K562 (cell line): Measurements from ENCODE around the gene HAPLN2. TPM values are rescaled to one million over a fixed set of nuclear protein-coding genes. Genes with fewer than 3 reads are reported as not detected.

Experiments
- BCL6 ChIP-seq: fragments of 250-450 bp; sonication (Bioruptor Pico); IDR thresholded peaks from 2 replicates; pipeline ENCODE4 v1.4.0; 2020
- HOXB6 ChIP-seq: fragments of 250-450 bp; sonication (Bioruptor Pico); IDR thresholded peaks from 2 replicates; pipeline ENCODE4 v1.5.1; 2022; ENCODE audit warnings: mild to moderate bottlenecking, borderline replicate concordance
- MTF1 ChIP-seq: fragments of 250-450 bp; sonication (Bioruptor Pico); IDR thresholded peaks from 2 replicates; pipeline ENCODE4 v1.9.0; 2021; ENCODE audit warnings: moderate library complexity, mild to moderate bottlenecking, inconsistent platforms, borderline replicate concordance
- PHB ChIP-seq: fragments of 250-450 bp; sonication (Bioruptor Pico); IDR thresholded peaks from 2 replicates; pipeline ENCODE4 v1.5.0; 2021
- PHF8 ChIP-seq: fragments of 200-600 bp; sonication (generic); IDR thresholded peaks from 2 replicates; pipeline ENCODE4 v1.6.1; 2012; ENCODE audit warnings: mixed run types, mild to moderate bottlenecking, inconsistent platforms, low read length, moderate library complexity, borderline replicate concordance
- PRDM10 ChIP-seq: fragments of 450-650 bp; IDR thresholded peaks from 2 replicates; pipeline ENCODE4 v1.6.1; 2018; ENCODE audit not compliant: partially characterized antibody
- RFX5 ChIP-seq: IDR thresholded peaks from 2 replicates; pipeline ENCODE4 v1.6.1; 2011; ENCODE audit warnings: low read depth, mild to moderate bottlenecking, improper control_type of control experiment, low read length
- SMARCA5 ChIP-seq: fragments of 450-650 bp; IDR thresholded peaks from 2 replicates; pipeline ENCODE4 v1.6.1; 2016
- SMARCC2 ChIP-seq: fragments of 450-650 bp; IDR thresholded peaks from 2 replicates; pipeline ENCODE4 v1.6.1; 2017; ENCODE audit warnings: antibody characterized with exemption, moderate library complexity, mild to moderate bottlenecking, low read depth
- SRSF9 ChIP-seq: fragments of 200-400 bp; formaldehyde crosslinking; IDR thresholded peaks from 2 replicates; pipeline ENCODE4 v1.6.1; 2017; ENCODE audit warnings: low read depth, low read length, borderline replicate concordance
- STAT5A ChIP-seq: IDR thresholded peaks from 2 replicates; pipeline ENCODE4 v1.6.1; 2012; ENCODE audit warnings: low read length, inconsistent platforms, borderline replicate concordance
- ZNF561 ChIP-seq: fragments of 450-650 bp; formaldehyde crosslinking; conservative IDR thresholded peaks from 2 replicates; pipeline ENCODE4 v1.4.0; 2020; ENCODE audit warnings: mild to moderate bottlenecking, moderate library complexity
- ZNF75A ChIP-seq: fragments of 450-650 bp; formaldehyde crosslinking; IDR thresholded peaks from 2 replicates; pipeline ENCODE4 v1.4.0; 2020; ENCODE audit warnings: mild to moderate bottlenecking
- ZNF780A ChIP-seq: fragments of 250-450 bp; sonication (Bioruptor Pico); IDR thresholded peaks from 2 replicates; pipeline ENCODE4 v1.5.0; 2021; ENCODE audit warnings: mild to moderate bottlenecking
- polyA plus RNA-seq, 8 experiments: library from polyadenylated mRNA; depleted of rRNA in 4 of 8; stranded (reverse) in 5 of 8; unstranded in 3 of 8; fragments of >200 nt; fragmentation: Nextera tagmentation in 2 of 8; fragmentation: Illumina TruSeq in 1 of 8; extraction: Ambion mirVana in 2 of 8; extraction: Trizol in 1 of 8; gene quantifications; 2 replicates each; pipeline versions ENCODE4 v1.2.1 to v1.2.3, GENCODE V29; 2011 to 2014; ENCODE audit warnings: inconsistent platforms in 1 of 8, missing spikeins in 1 of 8
- total RNA-seq, 7 experiments: library from RNA; depleted of rRNA in 6 of 7; stranded (reverse); fragments of >200 nt in 6 of 7; fragmentation: Illumina TruSeq in 2 of 7; extraction: Trizol in 2 of 7; gene quantifications; 2 replicates each; pipeline versions ENCODE4 v1.2.1 to v1.2.3, GENCODE V29; 2011 to 2021; ENCODE audit warnings: low replicate concordance in 1 of 7
- TF ChIP-seq, protein P1 (sequence below): fragments of 250-450 bp; sonication (Bioruptor Pico); IDR thresholded peaks from 2 replicates; pipeline ENCODE4 v1.8.0; 2021; ENCODE audit warnings: moderate library complexity, mild to moderate bottlenecking, inconsistent platforms
- TF ChIP-seq, protein P2 (sequence below): IDR thresholded peaks from 3 replicates; pipeline ENCODE4 v1.6.1; 2011; ENCODE audit warnings: borderline replicate concordance, mild to moderate bottlenecking; ENCODE audit not compliant: insufficient read length, insufficient read depth

HAPLN2 gene
- total and polyA plus RNA-seq, 9 of the 15 experiments (the other 6 are each of a cell fraction or from before 2014, with no cell fraction given): 0.14 to 5.2 (median 3.8) TPM; not detected in 4

- no peak for TF ChIP-seq PHB (CRISPR knock-in tag)
- no peak for TF ChIP-seq ZNF561
- no peak for TF ChIP-seq SMARCC2
- no peak for TF ChIP-seq HOXB6
- TF ChIP-seq, protein P1, sequence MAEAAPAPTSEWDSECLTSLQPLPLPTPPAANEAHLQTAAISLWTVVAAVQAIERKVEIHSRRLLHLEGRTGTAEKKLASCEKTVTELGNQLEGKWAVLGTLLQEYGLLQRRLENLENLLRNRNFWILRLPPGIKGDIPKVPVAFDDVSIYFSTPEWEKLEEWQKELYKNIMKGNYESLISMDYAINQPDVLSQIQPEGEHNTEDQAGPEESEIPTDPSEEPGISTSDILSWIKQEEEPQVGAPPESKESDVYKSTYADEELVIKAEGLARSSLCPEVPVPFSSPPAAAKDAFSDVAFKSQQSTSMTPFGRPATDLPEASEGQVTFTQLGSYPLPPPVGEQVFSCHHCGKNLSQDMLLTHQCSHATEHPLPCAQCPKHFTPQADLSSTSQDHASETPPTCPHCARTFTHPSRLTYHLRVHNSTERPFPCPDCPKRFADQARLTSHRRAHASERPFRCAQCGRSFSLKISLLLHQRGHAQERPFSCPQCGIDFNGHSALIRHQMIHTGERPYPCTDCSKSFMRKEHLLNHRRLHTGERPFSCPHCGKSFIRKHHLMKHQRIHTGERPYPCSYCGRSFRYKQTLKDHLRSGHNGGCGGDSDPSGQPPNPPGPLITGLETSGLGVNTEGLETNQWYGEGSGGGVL: no peak
- peak; percentile 77 for TF ChIP-seq PRDM10
- TF ChIP-seq RFX5: 0 out of 2 replicates have a peak, but pooled peaks have one; percentile 49
- TF ChIP-seq ZNF75A (CRISPR knock-in tag): no peak
- TF ChIP-seq MTF1 (CRISPR knock-in tag): no peak
- TF ChIP-seq, protein P2, sequence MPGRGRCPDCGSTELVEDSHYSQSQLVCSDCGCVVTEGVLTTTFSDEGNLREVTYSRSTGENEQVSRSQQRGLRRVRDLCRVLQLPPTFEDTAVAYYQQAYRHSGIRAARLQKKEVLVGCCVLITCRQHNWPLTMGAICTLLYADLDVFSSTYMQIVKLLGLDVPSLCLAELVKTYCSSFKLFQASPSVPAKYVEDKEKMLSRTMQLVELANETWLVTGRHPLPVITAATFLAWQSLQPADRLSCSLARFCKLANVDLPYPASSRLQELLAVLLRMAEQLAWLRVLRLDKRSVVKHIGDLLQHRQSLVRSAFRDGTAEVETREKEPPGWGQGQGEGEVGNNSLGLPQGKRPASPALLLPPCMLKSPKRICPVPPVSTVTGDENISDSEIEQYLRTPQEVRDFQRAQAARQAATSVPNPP: no peak
- no peak for TF ChIP-seq SRSF9
- no peak for TF ChIP-seq ZNF780A (CRISPR knock-in tag)
- TF ChIP-seq STAT5A: no peak
- TF ChIP-seq SMARCA5: no peak
- TF ChIP-seq PHF8: peak; percentile 90; the same call in 1 of the 2 replicates
- TF ChIP-seq BCL6 (CRISPR knock-in tag): no peak
These were observed 17.9 kb upstream of the HAPLN2 start, which contains the start of gene GPATCH4 (continued) for GRCh38 chr1:156601122-156601830.
